Measurements from ENCODE around the gene TBXAS1. TPM values are rescaled to one million over a fixed set of nuclear protein-coding genes. Genes with fewer than 3 reads are reported as not detected.
"Not testable (repeated sequence)": the region's sequence is repeated elsewhere in the genome, so short reads cannot be mapped to it uniquely, and the experiment has no call there.

Gene TBXAS1
- total RNA-seq, 2 donors from 2014 or later = 30.1 to 66.6 TPM

DNA sequence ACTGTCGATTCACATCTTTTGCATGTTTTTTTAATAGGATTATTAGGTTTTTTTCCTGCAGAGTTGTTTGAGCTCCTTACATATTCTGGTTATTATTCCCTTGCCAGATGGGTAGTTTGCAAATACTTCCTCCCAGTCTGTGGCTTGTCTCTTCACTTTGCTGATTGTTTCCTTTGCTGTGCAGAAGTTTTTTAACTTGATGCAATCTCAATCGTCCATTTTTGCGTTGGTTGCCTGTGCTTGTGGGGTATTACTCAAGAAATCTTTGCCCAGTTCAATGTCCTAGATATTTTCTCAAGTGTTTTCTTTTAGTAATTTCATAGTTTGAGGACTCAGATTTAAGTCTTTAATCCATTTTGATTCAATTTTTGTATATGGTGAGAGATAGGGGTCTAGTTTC is 95.4 kb downstream of the TBXAS1 start:
- Histone ChIP-seq H3K27me3 (replicated peaks; ENCODE audit: insufficient read depth) (no peaks in the 10 kb centered on the region), H3K9me3 (no peaks in the 10 kb centered on the region), H3K4me3 (no peak overlapping the region), H3K36me3 (no peaks in the 10 kb centered on the region), H3K27ac (no peak overlapping the region), H3K4me1 (ENCODE audit: control insufficient read depth in 1 of 2, low read depth in 2 of 2) (no peaks in the 10 kb centered on the region)
- DNase-seq (ENCODE audit: low spot score) = no peak
- TF ChIP-seq, protein P1, sequence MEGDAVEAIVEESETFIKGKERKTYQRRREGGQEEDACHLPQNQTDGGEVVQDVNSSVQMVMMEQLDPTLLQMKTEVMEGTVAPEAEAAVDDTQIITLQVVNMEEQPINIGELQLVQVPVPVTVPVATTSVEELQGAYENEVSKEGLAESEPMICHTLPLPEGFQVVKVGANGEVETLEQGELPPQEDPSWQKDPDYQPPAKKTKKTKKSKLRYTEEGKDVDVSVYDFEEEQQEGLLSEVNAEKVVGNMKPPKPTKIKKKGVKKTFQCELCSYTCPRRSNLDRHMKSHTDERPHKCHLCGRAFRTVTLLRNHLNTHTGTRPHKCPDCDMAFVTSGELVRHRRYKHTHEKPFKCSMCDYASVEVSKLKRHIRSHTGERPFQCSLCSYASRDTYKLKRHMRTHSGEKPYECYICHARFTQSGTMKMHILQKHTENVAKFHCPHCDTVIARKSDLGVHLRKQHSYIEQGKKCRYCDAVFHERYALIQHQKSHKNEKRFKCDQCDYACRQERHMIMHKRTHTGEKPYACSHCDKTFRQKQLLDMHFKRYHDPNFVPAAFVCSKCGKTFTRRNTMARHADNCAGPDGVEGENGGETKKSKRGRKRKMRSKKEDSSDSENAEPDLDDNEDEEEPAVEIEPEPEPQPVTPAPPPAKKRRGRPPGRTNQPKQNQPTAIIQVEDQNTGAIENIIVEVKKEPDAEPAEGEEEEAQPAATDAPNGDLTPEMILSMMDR (IDR thresholded peaks at IDR 0.05) = no peak
- ATAC-seq (ENCODE audit: insufficient number of reproducible peaks, low FRiP score, low read depth) = no peak

DNA sequence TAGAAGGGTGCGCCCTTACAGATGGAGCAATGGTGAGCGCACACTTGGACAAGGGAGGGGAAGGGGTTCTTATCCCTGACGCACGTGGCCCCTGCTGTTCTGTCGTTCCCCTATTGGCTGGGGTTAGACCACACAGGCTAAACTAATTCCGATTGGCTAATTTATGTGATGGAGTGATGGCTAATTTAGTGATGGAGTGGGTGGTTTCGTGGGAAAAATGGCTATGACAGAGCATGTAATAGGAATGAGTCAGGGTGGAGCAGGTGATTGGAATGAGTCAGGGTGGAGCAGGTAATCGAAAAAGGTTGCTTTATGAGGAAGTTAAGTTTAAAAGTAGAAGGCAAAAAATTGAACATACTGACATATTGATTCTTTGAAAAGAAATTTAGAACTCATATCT is 100.2 kb downstream of the TBXAS1 start:
- H3K9me3 ChIP-seq; H3K4me1 ChIP-seq (ENCODE audit: control insufficient read depth in 1 of 2, low read depth in 2 of 2); ATAC-seq (ENCODE audit: insufficient number of reproducible peaks, low FRiP score, low read depth); H3K27me3 ChIP-seq (replicated peaks; ENCODE audit: insufficient read depth); H3K27ac ChIP-seq; DNase-seq (ENCODE audit: low spot score); H3K36me3 ChIP-seq; H3K4me3 ChIP-seq: not testable (repeated sequence)

DNA sequence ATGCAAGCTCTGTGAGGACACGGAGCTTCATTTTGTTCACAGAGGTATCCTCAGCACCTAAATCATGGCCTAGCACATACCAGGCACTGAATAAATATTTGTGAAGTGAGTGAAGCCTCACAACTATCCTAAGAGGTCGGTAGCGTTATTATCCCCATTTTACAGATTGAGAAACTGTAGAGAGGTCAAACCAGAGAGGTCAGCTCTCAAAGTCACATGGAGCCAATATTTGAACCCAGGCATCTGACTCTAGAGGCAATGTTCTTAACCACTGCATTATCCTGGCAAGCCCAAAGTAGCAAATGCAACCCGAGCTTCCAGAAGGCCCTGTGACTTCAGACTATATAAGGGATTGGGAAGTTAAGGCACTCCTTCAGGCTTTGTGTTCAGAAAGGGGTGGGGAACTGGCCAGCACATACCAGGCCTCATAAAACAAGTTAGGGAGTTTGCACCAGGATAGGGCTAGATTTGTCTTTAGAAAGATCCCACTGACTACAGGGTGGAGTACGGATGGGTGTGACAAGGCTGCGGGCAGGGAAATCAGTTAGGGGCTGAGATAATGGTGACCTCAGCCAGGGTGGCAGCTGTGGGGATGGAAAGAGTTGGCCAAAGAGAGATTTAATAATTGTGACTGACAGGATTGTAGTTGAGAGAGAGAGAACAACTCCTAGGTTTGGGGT is 101.4 kb downstream of the TBXAS1 start:
- H3K9me3 ChIP-seq = no peaks in the 10 kb centered on the region
- TF ChIP-seq, protein P1 (IDR thresholded peaks at IDR 0.05) = no peak
- H3K4me3 ChIP-seq = no peak overlapping the region
- H3K27me3 ChIP-seq (replicated peaks; ENCODE audit: insufficient read depth) = peaks cover 4% of the 10 kb centered on the region
- DNase-seq (ENCODE audit: low spot score) = no peak
- H3K36me3 ChIP-seq = no peaks in the 10 kb centered on the region
- no peaks in the 10 kb centered on the region for H3K4me1 ChIP-seq (ENCODE audit: control insufficient read depth in 1 of 2, low read depth in 2 of 2)
- no peak for ATAC-seq (ENCODE audit: insufficient number of reproducible peaks, low FRiP score, low read depth)
- no peak overlapping the region for H3K27ac ChIP-seq

DNA sequence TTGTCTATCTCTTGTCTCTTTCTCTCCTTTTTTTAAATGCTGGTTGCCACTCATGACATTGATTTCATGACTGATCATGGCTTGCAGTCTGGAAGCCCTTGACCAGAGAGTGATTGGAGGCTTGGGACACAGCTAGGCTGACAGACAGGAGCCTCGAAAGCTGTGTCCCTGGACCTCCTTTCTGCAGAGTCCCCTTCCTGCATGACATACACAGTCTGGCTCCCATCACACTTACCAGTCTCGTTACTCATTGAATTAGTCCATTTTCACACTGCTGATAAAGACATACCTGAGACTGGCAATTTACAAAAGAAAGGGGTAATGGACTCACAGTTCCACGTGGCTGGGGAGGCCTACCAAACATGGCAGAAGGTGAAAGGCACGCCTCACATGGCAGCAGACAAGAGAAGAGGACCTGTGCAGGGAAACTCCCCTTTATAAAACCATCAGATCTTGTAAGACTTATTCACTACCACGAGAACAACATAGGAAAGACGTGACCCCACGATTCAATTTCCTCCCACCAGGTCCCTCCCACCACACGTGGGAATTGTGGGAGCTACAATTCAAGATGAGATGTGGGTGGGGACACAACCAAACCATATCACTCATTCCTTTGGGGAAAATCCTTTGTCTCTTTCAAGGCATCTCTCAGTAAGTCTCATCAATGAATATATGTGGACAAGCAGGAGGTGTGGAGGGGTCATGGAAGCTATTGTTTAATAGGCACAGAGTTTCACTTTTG is 102.3 kb downstream of the TBXAS1 start:
- no peak for ATAC-seq (ENCODE audit: insufficient number of reproducible peaks, low FRiP score, low read depth)
- H3K36me3 ChIP-seq = no peaks in the 10 kb centered on the region
- DNase-seq (ENCODE audit: low spot score) = no peak
- no peak overlapping the region for H3K4me3 ChIP-seq
- TF ChIP-seq, protein P1 (IDR thresholded peaks at IDR 0.05) = no peak
- no peak overlapping the region for H3K27ac ChIP-seq
- peaks cover 4% of the 10 kb centered on the region for H3K27me3 ChIP-seq (replicated peaks; ENCODE audit: insufficient read depth)
- H3K9me3 ChIP-seq = no peaks in the 10 kb centered on the region
- no peaks in the 10 kb centered on the region for H3K4me1 ChIP-seq (ENCODE audit: control insufficient read depth in 1 of 2, low read depth in 2 of 2)

DNA sequence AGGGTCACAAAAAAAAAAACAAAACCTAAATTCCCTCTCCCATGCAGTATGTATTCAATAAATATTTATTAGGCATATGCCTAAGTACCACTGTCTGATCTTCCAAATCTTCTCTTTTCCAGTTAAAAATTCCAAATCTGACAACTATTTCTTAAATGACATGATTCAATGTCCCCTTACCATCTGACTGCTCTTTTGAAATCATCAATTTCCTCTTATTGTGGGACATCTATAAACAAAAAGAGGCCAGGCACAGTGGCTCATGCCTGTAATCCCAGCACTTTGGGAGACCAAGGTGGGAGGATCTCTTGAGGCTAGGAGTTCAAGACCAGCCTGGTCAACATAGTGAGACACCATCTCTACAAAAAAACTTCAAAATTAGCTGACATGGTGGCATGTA is 103.5 kb downstream of the TBXAS1 start:
- DNase-seq (ENCODE audit: low spot score) (no peak), ATAC-seq (ENCODE audit: insufficient number of reproducible peaks, low FRiP score, low read depth) (no peak)
- Histone ChIP-seq H3K9me3 (no peaks in the 10 kb centered on the region), H3K36me3 (no peaks in the 10 kb centered on the region), H3K4me3 (no peak overlapping the region), H3K4me1 (ENCODE audit: control insufficient read depth in 1 of 2, low read depth in 2 of 2) (peaks cover 6 to 7% of the 10 kb centered on the region in 2 donors), H3K27me3 (replicated peaks; ENCODE audit: insufficient read depth) (peaks cover 4% of the 10 kb centered on the region), H3K27ac (no peak overlapping the region)
- TF ChIP-seq, protein P1 (IDR thresholded peaks at IDR 0.05) = no peak

All from thoracic aorta (tissue), 2 donors.